ENCODE data around the gene PHLPP1.

Gene PHLPP1

GRCh38 chr18:62944454-62944853, 229.1 kb downstream of the PHLPP1 start:
- DNase-seq (ENCODE audit: low read depth), result no peak

- DNase-seq (ENCODE audit: low read depth), result no peak
These were observed 233.4 kb downstream of the PHLPP1 start for GRCh38 chr18:62948788-62949187.

GRCh38 chr18:62950246-62950645, 234.9 kb downstream of the PHLPP1 start:
- no peak for DNase-seq (ENCODE audit: low read depth)

- DNase-seq (ENCODE audit: low read depth), result no peak
These were observed 237.5 kb downstream of the PHLPP1 start for GRCh38 chr18:62952807-62953206.

GRCh38 chr18:62953663-62954062, 238.3 kb downstream of the PHLPP1 start:
- DNase-seq (ENCODE audit: low read depth), result no peak

- DNase-seq (ENCODE audit: low read depth), result no peak
These were observed 239.0 kb downstream of the PHLPP1 start for GRCh38 chr18:62954366-62954765.

GRCh38 chr18:62957885-62958472, 242.6 kb downstream of the PHLPP1 start:
- peak; percentile 1 for DNase-seq (ENCODE audit: low read depth)

- no peak for DNase-seq (ENCODE audit: low read depth)
These were observed 244.1 kb downstream of the PHLPP1 start for GRCh38 chr18:62959481-62959880.

GRCh38 chr18:62963507-62963906, 248.2 kb downstream of the PHLPP1 start:
- DNase-seq (ENCODE audit: low read depth), result no peak

GRCh38 chr18:62964432-62964831, 249.1 kb downstream of the PHLPP1 start:
- no peak for DNase-seq (ENCODE audit: low read depth)

GRCh38 chr18:62967089-62967488, 251.7 kb downstream of the PHLPP1 start:
- no peak for DNase-seq (ENCODE audit: low read depth)

- no peak for DNase-seq (ENCODE audit: low read depth)
These were observed 258.3 kb downstream of the PHLPP1 start for GRCh38 chr18:62973689-62974088.

GRCh38 chr18:62974388-62974787, 259.0 kb downstream of the PHLPP1 start:
- DNase-seq (ENCODE audit: low read depth), result no peak

- no peak for DNase-seq (ENCODE audit: low read depth)
These were observed 259.8 kb downstream of the PHLPP1 start for GRCh38 chr18:62974928-62975675.

- no peak for DNase-seq (ENCODE audit: low read depth)
These were observed 260.4 kb downstream of the PHLPP1 start for GRCh38 chr18:62975785-62976184.

GRCh38 chr18:62976227-62976626, 260.9 kb downstream of the PHLPP1 start:
- DNase-seq (ENCODE audit: low read depth), result no peak

GRCh38 chr18:62977512-62977911, 262.2 kb downstream of the PHLPP1 start:
- no peak for DNase-seq (ENCODE audit: low read depth)

- no peak for DNase-seq (ENCODE audit: low read depth)
These were observed 263.1 kb downstream of the PHLPP1 start for GRCh38 chr18:62978251-62979049.

GRCh38 chr18:62979176-62979575, 263.8 kb downstream of the PHLPP1 start:
- DNase-seq (ENCODE audit: low read depth), result no peak

GRCh38 chr18:62979900-62980299, 264.6 kb downstream of the PHLPP1 start:
- DNase-seq (ENCODE audit: low read depth), result no peak

- no peak for DNase-seq (ENCODE audit: low read depth)
These were observed 266.2 kb downstream of the PHLPP1 start for GRCh38 chr18:62981566-62981965.

GRCh38 chr18:62982600-62983251, 267.4 kb downstream of the PHLPP1 start:
- peak; percentile 33 for DNase-seq (ENCODE audit: low read depth)

Measured in stimulated activated CD8-positive, alpha-beta memory T cell treated with anti-CD3 and anti-CD28 coated beads, Interleukin-4, amount 100 ng/mL, for 24 hours (primary cell).